Measurements from ENCODE around the gene SPTSSB. TPM values are rescaled to one million over a fixed set of nuclear protein-coding genes. Genes with fewer than 3 reads are reported as not detected.

Gene SPTSSB
- total and polyA plus RNA-seq, 12 donors, result 0.06 to 0.97 (median 0.14) TPM; not detected in 5

DNA sequence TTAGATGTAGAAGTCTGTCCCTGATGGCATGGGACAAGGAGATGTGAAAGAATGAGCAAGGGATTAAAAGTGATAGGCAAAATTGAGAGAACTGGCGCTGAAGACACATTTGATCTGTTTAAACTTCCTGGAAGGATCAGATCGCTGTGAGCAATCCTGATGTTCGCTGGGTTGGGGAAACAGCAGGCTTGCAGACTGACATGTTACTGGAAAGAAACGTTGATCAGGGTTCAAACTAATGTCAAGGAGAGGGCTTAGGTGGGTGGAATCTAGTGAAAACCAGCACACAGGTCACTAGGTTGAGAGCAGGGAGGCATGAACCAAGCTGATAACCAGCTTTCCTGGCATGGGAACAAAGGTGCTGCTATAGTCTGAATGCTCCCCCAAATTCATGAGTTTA lies 34.5 kb upstream of the SPTSSB start:
- WGBS, 4 donors, result 89 to 97% (median 91%) methylated on average over 4 of the region's 4 CpGs
- no peak overlapping the region for H3K4me3 ChIP-seq
- H3K4me1 ChIP-seq (replicated peaks in 1 of 2), result no peaks in the 10 kb centered on the region
- no peaks in the 10 kb centered on the region for H3K9me3 ChIP-seq (replicated peaks in 1 of 3)
- H3K27me3 ChIP-seq, result no peaks in the 10 kb centered on the region
- no peaks in the 10 kb centered on the region for H3K36me3 ChIP-seq (replicated peaks in 1 of 2)
- TF ChIP-seq, protein P1, sequence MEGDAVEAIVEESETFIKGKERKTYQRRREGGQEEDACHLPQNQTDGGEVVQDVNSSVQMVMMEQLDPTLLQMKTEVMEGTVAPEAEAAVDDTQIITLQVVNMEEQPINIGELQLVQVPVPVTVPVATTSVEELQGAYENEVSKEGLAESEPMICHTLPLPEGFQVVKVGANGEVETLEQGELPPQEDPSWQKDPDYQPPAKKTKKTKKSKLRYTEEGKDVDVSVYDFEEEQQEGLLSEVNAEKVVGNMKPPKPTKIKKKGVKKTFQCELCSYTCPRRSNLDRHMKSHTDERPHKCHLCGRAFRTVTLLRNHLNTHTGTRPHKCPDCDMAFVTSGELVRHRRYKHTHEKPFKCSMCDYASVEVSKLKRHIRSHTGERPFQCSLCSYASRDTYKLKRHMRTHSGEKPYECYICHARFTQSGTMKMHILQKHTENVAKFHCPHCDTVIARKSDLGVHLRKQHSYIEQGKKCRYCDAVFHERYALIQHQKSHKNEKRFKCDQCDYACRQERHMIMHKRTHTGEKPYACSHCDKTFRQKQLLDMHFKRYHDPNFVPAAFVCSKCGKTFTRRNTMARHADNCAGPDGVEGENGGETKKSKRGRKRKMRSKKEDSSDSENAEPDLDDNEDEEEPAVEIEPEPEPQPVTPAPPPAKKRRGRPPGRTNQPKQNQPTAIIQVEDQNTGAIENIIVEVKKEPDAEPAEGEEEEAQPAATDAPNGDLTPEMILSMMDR (IDR thresholded peaks at IDR 0.05), result no peak
- TF ChIP-seq POLR2A (IDR thresholded peaks at IDR 0.05), result no peak
- DNase-seq, result no peak
- intact Hi-C loops (cut with DNase I), result no loop called here
- no peak overlapping the region for H3K27ac ChIP-seq

DNA sequence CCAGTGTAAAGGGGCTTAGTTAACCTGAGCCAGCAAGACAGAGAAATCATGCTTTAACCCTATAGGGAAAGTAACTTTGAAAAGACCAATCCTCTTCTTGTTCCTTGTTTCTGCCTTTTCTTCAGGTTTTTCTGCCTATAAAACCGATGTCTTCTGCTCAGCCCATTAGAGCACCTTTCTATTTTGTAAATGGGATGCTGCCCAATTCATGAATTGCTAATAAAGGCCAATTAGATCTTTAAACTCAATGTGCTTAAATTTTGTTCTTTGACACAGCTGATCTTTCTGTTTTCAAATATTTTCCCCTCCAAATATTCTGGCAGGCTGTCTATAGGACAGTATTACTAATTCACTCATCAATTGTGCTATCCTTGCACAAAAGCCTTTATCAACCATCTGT lies 33.8 kb upstream of the SPTSSB start:
- DNase-seq, result no peak
- intact Hi-C loops (cut with DNase I), result no loop called here
- TF ChIP-seq, protein P1 (IDR thresholded peaks at IDR 0.05), result no peak
- no peak for TF ChIP-seq POLR2A (IDR thresholded peaks at IDR 0.05)
- Histone ChIP-seq H3K27me3 (no peaks in the 10 kb centered on the region), H3K36me3 (replicated peaks in 1 of 2) (no peaks in the 10 kb centered on the region), H3K4me3 (no peak overlapping the region), H3K4me1 (replicated peaks in 1 of 2) (no peaks in the 10 kb centered on the region), H3K27ac (no peak overlapping the region), H3K9me3 (replicated peaks in 1 of 3) (no peaks in the 10 kb centered on the region)
- WGBS, 4 donors, result 49 to 100% (median 99%) methylated on average over 1 of the region's 1 CpG

DNA sequence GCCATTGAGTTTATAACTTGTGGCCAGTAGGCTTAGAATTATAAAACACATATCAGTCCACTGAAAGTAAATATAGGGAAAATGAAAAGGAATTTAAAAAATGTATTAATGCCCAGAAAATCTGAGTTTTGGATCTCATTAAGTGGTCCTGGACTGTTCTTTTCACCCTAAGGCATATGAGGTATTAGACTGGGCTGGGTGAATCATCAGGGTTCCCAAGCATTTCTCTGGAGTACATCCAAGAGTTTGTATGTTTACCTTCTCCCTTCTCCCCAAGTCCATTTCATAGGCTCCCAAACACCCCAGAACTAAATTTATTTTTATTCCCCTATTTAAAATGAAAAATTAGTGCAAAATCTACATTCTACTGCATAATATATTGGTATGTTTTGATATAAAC lies 31.9 kb upstream of the SPTSSB start:
- TF ChIP-seq, protein P1 (IDR thresholded peaks at IDR 0.05), result no peak
- TF ChIP-seq POLR2A (IDR thresholded peaks at IDR 0.05), result no peak
- intact Hi-C loops (cut with DNase I), result no loop called here

DNA sequence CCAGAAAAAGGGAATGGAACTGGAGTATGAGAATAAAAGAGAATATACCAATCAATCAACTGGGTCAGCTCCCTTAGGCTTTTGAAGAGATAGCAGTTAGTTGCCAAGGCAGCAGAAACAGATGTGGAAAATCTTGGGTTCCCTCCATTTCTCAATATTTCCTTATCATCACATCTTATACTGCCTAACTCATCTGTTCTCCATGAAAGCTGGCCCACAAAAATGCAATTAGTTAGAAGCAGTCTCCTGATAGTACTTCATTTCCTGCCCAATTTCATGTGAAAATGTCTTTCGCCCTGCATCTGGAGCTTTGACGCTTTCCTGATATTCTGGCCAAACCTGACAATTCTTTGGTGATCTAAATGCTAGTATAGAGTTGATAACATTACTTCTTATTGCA lies 30.1 kb upstream of the SPTSSB start:
- Histone ChIP-seq H3K27ac (no peak overlapping the region), H3K4me1 (replicated peaks in 1 of 2) (no peaks in the 10 kb centered on the region), H3K36me3 (replicated peaks in 1 of 2) (no peaks in the 10 kb centered on the region), H3K27me3 (no peaks in the 10 kb centered on the region), H3K9me3 (replicated peaks in 1 of 3) (no peaks in the 10 kb centered on the region), H3K4me3 (no peak overlapping the region)
- WGBS, 4 donors, result 75 to 92% (median 85%) methylated on average over 2 of the region's 2 CpGs
- intact Hi-C loops (cut with DNase I), result no loop called here
- TF ChIP-seq, protein P1 (IDR thresholded peaks at IDR 0.05), result no peak
- no peak for TF ChIP-seq POLR2A (IDR thresholded peaks at IDR 0.05)
- no peak for DNase-seq

More for the DNA sequence above, 31.9 kb upstream of the SPTSSB start:
- DNase-seq, result no peak
- Histone ChIP-seq H3K27ac (no peak overlapping the region), H3K4me1 (replicated peaks in 1 of 2) (no peaks in the 10 kb centered on the region), H3K27me3 (no peaks in the 10 kb centered on the region), H3K36me3 (replicated peaks in 1 of 2) (no peaks in the 10 kb centered on the region), H3K9me3 (replicated peaks in 1 of 3) (no peaks in the 10 kb centered on the region), H3K4me3 (no peak overlapping the region)

Measured in adrenal gland (tissue), 12 donors.